Stomach (tissue), 9 donors: ENCODE measurements around the gene DTNBP1. TPM values are rescaled to one million over a fixed set of nuclear protein-coding genes. Genes with fewer than 3 reads are reported as not detected.

Source experiments
- DNase-seq, 2 donors: peaks; one replicate each; pipeline versions ENCODE4 v3.0.0 to v3.0.0-alpha.2; 2013 to 2019
- H3K27ac ChIP-seq, 5 donors: fragments of 200-600 bp in 4 of 5; sonication (generic) in 4 of 5; one replicate each; pipeline ENCODE4 v1.5.1; 2013 to 2019; ENCODE audit warnings: mild to moderate bottlenecking in 1 of 5, moderate library complexity in 1 of 5
- H3K27me3 ChIP-seq, 3 donors: fragments of 200-600 bp; sonication (generic); one replicate each; pipeline ENCODE4 v1.5.1; 2017 to 2019; ENCODE audit warnings: mixed run types in 1 of 3
- H3K36me3 ChIP-seq, 4 donors: fragments of 200-600 bp; sonication (generic); 1 replicate in 3 of 4; 2 replicates in 1 of 4; pipeline ENCODE4 v1.5.1; 2016 to 2019
- H3K4me1 ChIP-seq, 4 donors: fragments of 200-600 bp; sonication (generic); one replicate each; pipeline ENCODE4 v1.5.1; 2016 to 2019
- H3K4me3 ChIP-seq, 4 donors: fragments of 200-600 bp; sonication (generic) in 3 of 4; one replicate each; pipeline ENCODE4 v1.5.1; 2016 to 2019; ENCODE audit warnings: mild to moderate bottlenecking in 1 of 4
- H3K9me3 ChIP-seq, 4 donors: fragments of 200-600 bp; sonication (generic); one replicate each; pipeline ENCODE4 v1.5.1; 2016 to 2019
- EP300 ChIP-seq: sonication (generic); formaldehyde crosslinking; IDR thresholded peaks from one replicate; pipeline ENCODE4 v1.6.1; 2017; ENCODE audit warnings: antibody characterized with exemption
- POLR2A ChIP-seq, 4 donors: fragments of 450-650 bp; IDR thresholded peaks; one replicate each; pipeline ENCODE4 v1.6.1; 2016; ENCODE audit warnings: antibody characterized with exemption in 4 of 4, control low read depth in 2 of 4, mild to moderate bottlenecking in 1 of 4, moderate library complexity in 1 of 4
- POLR2AphosphoS5 ChIP-seq, 3 donors: sonication (generic); formaldehyde crosslinking; IDR thresholded peaks; one replicate each; pipeline ENCODE4 v1.6.1; 2016; ENCODE audit warnings: antibody characterized with exemption in 3 of 3
- WGBS, 5 donors: extraction: QIAGEN DNeasy Blood & Tissue Kit in 3 of 5; methylation state at CpG; one replicate each; pipeline versions ENCODE4 v1.1.5 to v1.1.7; 2013 to 2018; 5-methylcytosine and 5-hydroxymethylcytosine counted together
- intact Hi-C: fragments of 100-400 bp; cut with DNase I; formaldehyde crosslinking; loops from one replicate; pipeline ENCODE4 v1.15.1; 2023; ENCODE audit warnings: low total_unique reads
- polyA plus RNA-seq, 3 donors: library from polyadenylated mRNA; stranded (reverse); fragments of 200-250 nt; gene quantifications; one replicate each; pipeline ENCODE4 v1.2.3, GENCODE V29; 2013
- total RNA-seq, 5 donors: library from RNA; depleted of rRNA; stranded (reverse); fragments of >200 nt; gene quantifications; one replicate each; pipeline versions ENCODE4 v1.1.0 to v1.2.3, GENCODE V29; 2014 to 2016
- TF ChIP-seq, protein P1 (sequence below), 7 experiments: fragments of 450-650 bp in 4 of 7; fragments of 200-600 bp in 3 of 7; sonication (generic) in 3 of 7; IDR thresholded peaks; one replicate each; pipeline ENCODE4 v1.5.1; 2016 to 2019; ENCODE audit warnings: antibody characterized with exemption in 7 of 7, control low read depth in 2 of 7, mild to moderate bottlenecking in 1 of 7
- donor health status: healthy with polysubstance abuse.
- donor health status: Bipolar disorder and iron deficiency.
- donor health status: healthy.

DTNBP1 gene
- total and polyA plus RNA-seq, 8 donors = 4.1 to 68.7 (median 12.0) TPM

GRCh38 chr6:15522026-15522425 is 140.8 kb downstream of the DTNBP1 start:
- no peak overlapping the region for H3K4me3 ChIP-seq
- TF ChIP-seq POLR2AphosphoS5 (IDR thresholded peaks at IDR 0.05) = no peak
- no peak for TF ChIP-seq EP300
- TF ChIP-seq POLR2A (IDR thresholded peaks at IDR 0.05) = no peak
- TF ChIP-seq, protein P1, sequence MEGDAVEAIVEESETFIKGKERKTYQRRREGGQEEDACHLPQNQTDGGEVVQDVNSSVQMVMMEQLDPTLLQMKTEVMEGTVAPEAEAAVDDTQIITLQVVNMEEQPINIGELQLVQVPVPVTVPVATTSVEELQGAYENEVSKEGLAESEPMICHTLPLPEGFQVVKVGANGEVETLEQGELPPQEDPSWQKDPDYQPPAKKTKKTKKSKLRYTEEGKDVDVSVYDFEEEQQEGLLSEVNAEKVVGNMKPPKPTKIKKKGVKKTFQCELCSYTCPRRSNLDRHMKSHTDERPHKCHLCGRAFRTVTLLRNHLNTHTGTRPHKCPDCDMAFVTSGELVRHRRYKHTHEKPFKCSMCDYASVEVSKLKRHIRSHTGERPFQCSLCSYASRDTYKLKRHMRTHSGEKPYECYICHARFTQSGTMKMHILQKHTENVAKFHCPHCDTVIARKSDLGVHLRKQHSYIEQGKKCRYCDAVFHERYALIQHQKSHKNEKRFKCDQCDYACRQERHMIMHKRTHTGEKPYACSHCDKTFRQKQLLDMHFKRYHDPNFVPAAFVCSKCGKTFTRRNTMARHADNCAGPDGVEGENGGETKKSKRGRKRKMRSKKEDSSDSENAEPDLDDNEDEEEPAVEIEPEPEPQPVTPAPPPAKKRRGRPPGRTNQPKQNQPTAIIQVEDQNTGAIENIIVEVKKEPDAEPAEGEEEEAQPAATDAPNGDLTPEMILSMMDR (IDR thresholded peaks at IDR 0.05) = no peak
- H3K9me3 ChIP-seq = no peaks in the 10 kb centered on the region
- intact Hi-C loops = no loop called here
- H3K4me1 ChIP-seq = peaks cover 0 to 17% (median 3%) of the 10 kb centered on the region in 4 donors
- H3K27ac ChIP-seq = peak overlapping the region in 2 of 5 donors; percentile 32 to 53
- no peak for DNase-seq
- 87 to 92% (median 89%) methylated on average over 9 of the region's 9 CpGs for WGBS, 5 donors
- H3K36me3 ChIP-seq = peaks cover 45 to 88% (median 80%) of the 10 kb centered on the region in 4 donors
- no peaks in the 10 kb centered on the region for H3K27me3 ChIP-seq

DNA sequence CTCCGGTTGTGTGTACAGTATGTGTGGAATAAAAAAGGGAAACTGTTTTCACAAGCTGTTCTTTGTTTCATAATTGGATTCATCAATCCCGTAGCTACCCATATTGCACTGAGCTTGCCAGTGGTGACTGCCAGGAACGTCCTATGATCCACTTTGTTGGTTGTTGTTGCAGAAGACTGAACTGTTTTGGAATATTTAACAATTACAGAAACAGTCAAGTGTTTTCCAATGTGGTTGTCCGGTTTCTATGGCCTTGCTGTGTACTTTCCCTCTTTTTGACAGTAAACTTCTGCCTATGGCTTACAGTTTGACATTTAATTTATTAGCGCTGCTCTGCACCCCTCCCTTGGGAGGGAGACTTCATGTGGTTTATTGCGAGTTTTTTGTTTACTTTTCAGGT is 141.2 kb downstream of the DTNBP1 start:
- peaks cover 46 to 92% (median 85%) of the 10 kb centered on the region in 4 donors for H3K36me3 ChIP-seq
- H3K27ac ChIP-seq = peak overlapping the region in 2 of 5 donors; percentile 32 to 53

DNA sequence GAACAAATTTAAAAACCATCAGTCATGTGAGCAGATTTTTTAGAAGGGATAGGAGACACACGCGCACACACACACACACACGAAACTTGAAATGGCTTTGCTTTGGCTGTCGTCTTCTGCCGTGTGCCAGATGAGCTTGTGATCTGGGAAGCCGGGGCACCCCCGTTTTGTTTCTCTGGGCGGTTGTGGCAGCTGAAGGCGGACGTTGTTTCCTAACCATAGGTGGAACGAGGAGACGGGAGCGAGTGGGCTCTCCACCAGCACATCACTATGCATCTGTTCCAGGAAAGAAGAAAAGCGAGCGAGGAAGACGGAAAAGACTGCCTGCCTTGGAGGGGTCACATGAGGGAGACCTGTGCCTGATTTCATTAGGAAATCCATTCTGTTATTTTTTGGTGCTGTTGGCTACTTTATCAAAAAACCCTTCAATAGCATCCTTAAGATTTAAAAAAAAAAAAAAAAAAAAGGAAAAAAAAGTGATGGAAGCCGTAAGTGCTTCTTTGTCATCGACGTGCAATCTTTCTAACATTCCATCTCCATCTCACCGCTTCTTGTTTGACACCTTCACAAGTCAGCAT is 142.1 kb downstream of the DTNBP1 start:
- 94 to 96% (median 95%) methylated on average over 20 of the region's 20 CpGs for WGBS, 5 donors
- DNase-seq = no peak
- H3K9me3 ChIP-seq = no peaks in the 10 kb centered on the region
- H3K27me3 ChIP-seq = no peaks in the 10 kb centered on the region
- intact Hi-C loops = no loop called here
- no peak overlapping the region for H3K27ac ChIP-seq
- TF ChIP-seq POLR2AphosphoS5 (IDR thresholded peaks at IDR 0.05) = no peak
- TF ChIP-seq, protein P1 (IDR thresholded peaks at IDR 0.05) = no peak
- no peak for TF ChIP-seq EP300
- TF ChIP-seq POLR2A (IDR thresholded peaks at IDR 0.05) = no peak
- peaks cover 46 to 89% (median 88%) of the 10 kb centered on the region in 4 donors for H3K36me3 ChIP-seq
- no peak overlapping the region for H3K4me3 ChIP-seq
- H3K4me1 ChIP-seq = peaks cover 0 to 17% (median 3%) of the 10 kb centered on the region in 4 donors

More for the DNA sequence above, 141.2 kb downstream of the DTNBP1 start:
- no peaks in the 10 kb centered on the region for H3K9me3 ChIP-seq
- TF ChIP-seq, protein P1 (IDR thresholded peaks at IDR 0.05) = no peak
- peak in 1 of 3 donors; percentile 16 for TF ChIP-seq POLR2AphosphoS5 (IDR thresholded peaks at IDR 0.05)
- no peaks in the 10 kb centered on the region for H3K27me3 ChIP-seq
- H3K4me1 ChIP-seq = peaks cover 0 to 17% (median 3%) of the 10 kb centered on the region in 4 donors
- WGBS, 5 donors = 59 to 77% (median 68%) methylated on average over 6 of the region's 6 CpGs
- peak in 1 of 2 donors; percentile 32 for DNase-seq
- H3K4me3 ChIP-seq = no peak overlapping the region
- intact Hi-C loops = no loop called here

GRCh38 chr6:15519681-15520080 is 143.1 kb downstream of the DTNBP1 start:
- Histone ChIP-seq H3K4me1 (peaks cover 0 to 17% (median 3%) of the 10 kb centered on the region in 4 donors), H3K4me3 (no peak overlapping the region), H3K9me3 (no peaks in the 10 kb centered on the region), H3K27me3 (no peaks in the 10 kb centered on the region), H3K36me3 (peaks cover 46 to 96% (median 93%) of the 10 kb centered on the region in 4 donors), H3K27ac (no peak overlapping the region)
- DNase-seq = no peak
- TF ChIP-seq, protein P1 (IDR thresholded peaks at IDR 0.05) = no peak
- TF ChIP-seq POLR2AphosphoS5 (IDR thresholded peaks at IDR 0.05) (no peak), POLR2A (IDR thresholded peaks at IDR 0.05) (no peak), EP300 (no peak)
- WGBS, 5 donors = 80 to 94% (median 90%) methylated on average over 6 of the region's 6 CpGs
- intact Hi-C loops = no loop called here
